NCI-H2081 (cell line): ENCODE results near the gene CLDN3.
"Not testable (repeated sequence)": the region's sequence is repeated elsewhere in the genome, so short reads cannot be mapped to it uniquely, and the experiment has no call there.

Experiments
- DNase-seq, 2 experiments: peaks; one replicate each; lab custom pipeline; 2025; lab: John Stamatoyannopoulos, UW

Gene CLDN3

DNA sequence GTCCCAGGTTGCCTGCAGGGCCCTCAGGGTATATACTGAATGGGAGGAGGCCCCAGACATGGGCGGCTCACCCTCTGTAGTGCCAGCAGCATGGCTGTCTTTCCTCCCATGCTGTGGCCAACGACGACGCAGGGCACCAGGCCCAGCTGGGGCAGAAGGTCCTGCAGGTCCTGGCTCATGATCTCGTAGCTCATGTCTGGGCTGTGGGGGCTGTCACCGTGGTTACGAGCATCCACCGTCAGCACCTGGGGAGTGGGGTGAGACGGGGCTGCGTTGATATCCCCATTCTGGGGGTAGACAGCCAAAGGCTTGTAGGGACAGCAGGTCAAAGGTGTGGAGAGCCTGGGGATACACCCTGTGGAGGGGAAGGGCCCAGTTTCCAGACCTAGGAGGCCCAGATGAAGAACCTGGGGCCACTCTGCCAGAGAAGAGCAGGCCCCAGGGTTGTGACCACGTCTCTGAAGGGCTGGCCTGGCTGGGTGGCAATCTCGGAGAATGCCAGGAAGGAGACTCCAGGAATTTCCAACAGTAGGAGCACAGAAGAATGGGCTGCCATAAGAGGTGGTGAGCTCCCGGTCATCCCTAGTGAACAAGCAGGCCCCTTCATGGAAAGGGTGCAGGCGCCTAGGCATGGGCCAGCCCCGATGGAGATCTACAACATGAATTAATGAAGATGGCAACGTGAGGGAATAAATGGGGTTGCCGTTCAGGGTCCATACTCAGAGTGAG is 32.4 kb downstream of the CLDN3 start:
- no peak for DNase-seq

DNA sequence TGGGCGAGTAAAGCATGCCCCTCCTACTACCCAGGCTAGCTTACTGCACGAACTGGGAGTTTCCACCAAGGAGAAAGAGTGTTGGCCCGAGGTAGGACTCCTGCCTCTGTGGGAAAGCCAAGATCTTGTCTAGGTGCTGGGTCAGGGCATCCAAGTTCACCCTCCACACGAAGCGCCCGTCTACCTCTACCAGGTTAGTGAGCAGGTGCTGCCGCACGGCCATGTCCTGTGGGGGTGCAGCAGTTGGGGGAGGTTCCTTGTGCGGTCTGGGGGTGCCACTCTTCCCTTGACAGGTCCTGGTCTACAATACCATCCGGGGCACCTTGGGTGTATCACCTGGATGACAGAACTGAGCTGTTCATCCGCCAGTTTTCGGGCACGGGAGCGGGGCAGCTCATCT is 33.2 kb downstream of the CLDN3 start:
- no peak for DNase-seq

DNA sequence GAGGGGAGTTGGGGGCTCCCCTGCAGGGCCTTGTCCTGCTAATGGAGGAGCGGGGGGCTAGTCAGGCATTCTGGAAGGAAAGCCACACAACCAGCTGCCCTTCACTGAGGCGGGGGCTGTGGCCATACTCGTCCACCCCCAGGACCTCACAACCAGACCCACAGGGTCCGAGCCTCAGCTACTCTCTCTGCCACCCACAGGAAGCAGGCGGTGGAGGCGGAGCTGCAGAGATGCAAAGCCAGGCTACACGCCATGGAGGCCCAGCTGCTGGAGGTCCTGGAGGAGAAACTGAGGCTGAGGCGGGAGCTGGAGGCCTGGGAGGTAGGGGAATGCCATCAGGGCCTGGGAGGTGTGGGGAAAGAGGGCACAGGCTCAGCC is 34.6 kb downstream of the CLDN3 start:
- no peak for DNase-seq

DNA sequence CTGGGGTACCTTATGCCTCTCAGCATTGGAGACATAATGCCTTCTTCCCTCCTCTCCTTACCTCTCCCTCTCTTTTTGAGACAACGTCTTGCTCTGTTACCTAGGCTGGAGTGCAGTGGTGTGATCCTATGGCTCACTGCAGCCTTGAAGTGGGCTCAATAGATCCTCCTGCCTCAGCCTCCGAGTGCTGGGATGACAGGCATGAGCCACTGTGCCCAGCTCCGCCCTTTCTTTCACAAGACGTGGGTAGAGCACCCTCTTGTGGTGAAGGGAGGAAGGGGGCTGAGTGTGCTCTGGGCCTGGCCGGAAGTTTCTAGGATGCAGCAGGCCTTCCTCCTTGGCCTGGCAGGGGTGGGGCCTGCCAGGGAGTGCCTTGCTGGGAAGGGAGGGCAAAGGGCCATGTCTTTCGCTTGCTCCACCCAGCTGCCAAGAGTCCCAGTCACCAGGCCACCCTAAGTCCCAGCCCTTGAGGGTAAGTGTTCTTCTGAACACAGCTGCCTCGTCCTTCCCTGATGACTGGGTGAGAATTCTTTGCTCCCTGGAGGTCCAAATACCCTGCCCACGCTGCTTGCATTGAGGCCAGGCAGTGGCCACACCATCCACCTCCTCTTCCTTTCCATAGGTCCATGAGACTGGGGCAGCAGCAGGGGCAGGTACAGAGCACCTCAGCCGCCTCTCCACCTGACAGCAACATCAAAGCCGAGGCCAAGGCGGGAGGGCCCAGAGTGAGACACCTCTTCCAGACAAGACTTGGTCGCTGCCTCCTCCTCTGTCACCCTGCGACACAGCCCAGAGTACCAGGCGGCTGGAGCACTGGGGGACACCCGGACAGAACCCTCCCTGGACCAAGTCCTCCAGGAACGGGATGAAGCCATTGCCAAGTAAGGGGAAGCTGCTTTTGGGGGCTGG is 35.2 kb downstream of the CLDN3 start:
- peak; percentile 76 to 85 for DNase-seq

DNA sequence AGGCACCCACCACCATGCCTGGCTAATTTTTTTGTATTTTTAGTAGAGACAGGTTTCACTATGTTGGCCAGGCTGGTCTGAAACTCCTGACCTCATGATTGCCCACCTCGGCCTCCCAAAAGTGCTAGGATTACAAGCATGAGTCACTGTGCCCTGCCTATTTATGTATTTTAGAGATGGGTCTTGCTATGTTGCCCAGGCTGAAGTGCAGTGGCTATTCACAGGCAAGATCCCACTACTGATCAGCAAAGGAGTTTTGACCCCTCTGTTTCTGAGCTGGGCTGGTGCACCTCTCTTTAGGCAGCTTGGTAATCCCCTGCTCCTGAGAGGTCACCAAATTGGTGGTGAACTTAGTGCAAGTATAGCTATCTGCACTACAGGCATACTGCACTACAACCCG is 37.7 kb downstream of the CLDN3 start:
- no peak for DNase-seq

DNA sequence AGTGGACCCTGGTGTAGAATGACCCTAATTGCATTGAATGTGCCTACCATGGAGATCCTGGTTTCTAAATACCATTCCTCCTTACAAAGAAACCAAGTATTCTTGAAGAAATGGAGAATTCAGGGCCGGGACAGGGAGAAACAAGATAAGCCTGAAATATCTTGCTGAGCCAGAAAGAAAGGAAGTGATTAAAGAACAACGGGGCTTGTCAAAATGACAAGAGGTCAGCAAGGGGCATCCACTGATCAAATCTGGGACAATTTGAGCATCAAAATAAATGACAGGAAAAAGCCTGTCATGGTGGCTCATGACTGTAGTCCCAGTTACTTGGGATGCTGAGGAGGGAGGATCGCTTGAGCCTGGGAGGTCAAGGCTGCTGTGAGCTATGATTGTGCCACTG is 39.6 kb downstream of the CLDN3 start:
- DNase-seq = no peak

DNA sequence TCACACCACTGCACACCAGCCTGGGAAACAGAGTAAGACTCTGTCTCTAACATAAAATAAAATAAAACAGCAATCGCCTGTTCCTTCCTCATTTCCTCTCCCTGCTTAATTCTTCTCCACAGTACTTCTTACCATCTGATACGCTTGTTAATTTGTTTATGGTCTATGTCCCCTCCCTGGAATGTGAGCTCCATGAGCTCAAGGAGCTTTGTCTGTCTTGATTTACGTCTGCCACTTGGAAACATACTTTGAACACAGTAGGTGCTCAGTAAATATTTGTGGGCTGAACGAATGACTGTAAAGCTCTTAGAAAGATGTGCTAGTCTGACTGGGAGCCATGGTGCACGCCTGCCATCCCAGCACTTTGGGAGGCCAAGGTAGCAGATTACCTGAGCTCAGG is 41.5 kb downstream of the CLDN3 start:
- no peak for DNase-seq

DNA sequence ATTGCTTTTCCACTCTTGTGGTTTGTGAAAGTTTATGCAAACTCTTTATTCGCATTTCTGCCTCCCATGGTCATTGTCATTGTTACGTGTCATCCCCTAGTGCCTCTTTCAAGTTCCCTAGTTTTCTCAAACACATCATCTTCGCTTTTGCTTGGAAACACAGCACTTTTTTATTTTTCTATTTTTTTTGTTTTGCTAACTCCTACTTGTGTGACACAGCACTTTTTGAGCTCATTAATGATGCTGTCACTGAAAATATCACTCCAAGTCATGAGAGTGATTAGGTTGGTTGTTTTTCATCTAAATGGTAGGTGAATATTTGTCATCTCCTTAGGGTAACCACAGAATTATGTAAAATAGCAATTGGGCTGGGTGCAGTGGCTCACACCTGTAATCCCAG is 42.1 kb downstream of the CLDN3 start:
- DNase-seq = no peak

DNA sequence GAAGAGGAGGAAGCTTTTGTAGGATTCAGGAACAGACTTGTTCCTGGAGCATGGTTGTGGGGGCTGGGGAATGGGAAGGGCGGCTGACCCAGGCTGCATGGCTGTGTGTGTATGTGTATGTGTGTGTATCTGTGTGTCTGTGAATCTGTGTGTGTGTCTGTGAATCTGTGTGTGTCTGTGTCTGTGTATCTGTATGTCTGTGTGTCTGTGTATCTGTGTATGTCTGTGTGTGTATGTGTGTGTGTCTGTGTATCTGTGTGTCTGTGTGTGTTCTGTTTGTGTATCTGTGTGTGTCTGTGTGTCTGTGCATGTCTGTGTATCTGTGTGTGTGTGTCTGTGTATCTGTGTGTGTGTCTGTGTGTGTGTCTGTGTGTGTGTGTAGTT is 44.0 kb downstream of the CLDN3 start:
- no peak for DNase-seq

DNA sequence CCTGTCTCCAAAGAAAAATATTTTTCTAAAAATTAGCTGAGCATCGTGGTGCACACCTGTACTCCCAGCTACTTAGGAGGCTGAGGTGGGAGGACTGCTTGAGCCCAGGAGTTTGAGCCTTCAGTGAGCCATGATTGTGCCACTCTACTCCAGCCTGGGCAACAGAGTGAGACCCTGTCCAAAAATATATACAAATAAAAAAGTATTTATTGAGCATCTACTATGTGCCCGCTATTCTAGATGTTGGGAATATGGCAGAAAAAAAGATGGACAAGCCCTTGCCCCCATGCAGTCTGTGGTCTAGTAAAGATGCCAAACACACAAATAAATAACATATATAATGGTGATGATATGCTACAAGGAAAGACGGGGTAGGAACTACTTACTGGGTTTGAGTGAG is 46.3 kb downstream of the CLDN3 start:
- DNase-seq = no peak

DNA sequence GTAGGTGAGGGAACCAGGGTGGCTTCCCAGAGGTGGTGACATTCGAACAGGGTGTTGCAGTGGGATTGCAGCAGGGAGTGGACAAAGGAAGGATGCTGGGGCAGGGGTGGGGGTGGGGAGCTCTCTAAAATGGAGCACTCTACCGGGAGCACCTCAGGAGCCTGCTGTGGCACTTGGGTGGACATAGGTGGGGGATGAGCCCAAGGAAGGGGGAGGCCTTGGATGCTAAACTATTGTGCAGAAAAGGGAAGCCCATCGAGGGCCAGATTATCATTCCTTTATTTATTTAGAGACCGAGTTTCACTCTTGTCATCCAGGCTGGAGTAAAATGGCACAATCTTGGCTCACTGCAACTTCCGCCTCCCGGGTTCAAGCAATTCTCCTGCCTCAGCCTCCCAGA is 47.3 kb downstream of the CLDN3 start:
- DNase-seq = no peak

DNA sequence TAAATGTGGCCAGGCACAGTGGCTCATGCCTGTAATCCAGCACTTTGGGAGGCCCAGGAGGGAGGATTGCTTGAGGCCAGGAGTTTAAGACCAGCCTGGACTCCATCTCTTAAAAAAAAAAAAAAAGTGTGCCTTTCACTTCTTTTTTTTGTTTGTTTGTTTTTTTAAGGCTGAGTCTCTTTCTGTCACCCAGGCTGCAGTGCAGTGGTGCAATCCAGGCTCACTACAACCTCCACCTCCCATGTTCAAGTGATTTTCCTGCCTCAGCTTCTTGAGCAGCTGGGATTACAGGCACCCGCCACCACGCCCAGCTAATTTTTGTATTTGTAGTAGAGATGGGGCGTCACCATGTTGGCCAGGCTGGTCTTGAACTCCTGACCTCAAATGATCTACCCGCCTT is 47.9 kb downstream of the CLDN3 start:
- DNase-seq = not testable (repeated sequence)

DNA sequence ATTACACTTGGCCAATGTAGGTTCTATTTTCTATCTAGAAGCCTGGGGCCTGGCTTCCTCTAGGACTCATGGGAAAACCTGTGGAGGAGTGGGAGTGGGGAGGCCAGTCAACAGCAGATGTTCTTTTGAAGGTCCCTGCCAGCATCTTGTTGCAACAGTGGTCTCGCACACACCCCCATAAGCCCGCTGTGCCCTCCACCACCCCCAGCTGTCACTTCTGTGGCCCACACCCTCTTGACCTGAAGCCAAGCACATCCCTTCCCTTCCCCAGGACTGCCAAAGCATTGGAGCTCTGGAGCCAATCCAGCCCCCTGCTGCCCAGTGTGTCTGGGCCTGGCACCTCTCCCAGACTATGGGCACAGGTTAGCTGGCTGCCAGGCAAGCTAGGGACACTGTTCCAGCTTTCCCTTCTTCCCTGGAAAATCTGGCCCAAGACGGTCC is 48.7 kb downstream of the CLDN3 start:
- DNase-seq = peak; percentile 87 to 94

DNA sequence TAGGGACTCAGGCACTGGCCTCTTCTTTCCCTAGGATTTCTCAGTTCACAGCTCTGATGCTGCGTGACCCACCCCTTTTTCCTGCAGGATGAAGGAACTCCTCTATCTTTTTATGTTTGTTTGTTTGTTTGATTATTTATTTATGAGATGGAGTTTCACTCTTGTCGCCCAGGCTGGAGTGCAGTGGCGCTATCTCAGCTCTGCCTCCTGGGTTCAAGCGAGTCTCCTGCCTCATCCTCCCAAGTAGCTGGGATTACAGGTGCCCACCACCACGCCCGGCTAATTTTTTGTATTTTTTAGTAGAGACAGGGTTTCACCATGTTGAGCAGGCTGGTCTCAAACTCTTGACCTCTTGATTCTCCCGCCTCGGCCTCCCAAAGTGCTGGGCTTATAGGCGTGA is 49.6 kb downstream of the CLDN3 start:
- DNase-seq = not testable (repeated sequence)

DNA sequence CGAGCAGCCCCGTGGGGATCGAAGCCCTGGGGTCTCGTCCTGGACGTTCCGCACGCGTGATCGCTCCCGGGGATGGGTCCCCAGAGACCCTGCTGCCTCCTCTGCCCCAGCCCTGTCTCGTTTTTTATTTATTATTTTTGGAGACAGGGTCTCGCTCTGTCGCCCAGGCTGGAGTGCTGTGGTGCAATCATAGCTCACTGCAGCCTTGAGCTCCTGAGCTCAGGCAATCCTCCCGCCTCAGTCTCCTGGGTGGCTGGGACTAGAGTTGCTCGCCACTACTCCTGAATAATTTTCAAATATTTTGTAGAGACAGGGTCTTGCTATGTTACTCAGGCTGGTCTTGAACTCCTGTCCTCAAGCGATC is 50.3 kb downstream of the CLDN3 start:
- no peak for DNase-seq
